Right lobe of liver (tissue), 4 donors: ENCODE results near the gene SLC16A12.

Source experiments
- POLR2A ChIP-seq: fragments of 450-650 bp; IDR thresholded peaks from one replicate; pipeline ENCODE4 v1.6.1; 2017; ENCODE audit warnings: antibody characterized with exemption, mild to moderate bottlenecking
- TF ChIP-seq, protein P1 (sequence below), 4 donors: fragments of 200-600 bp in 3 of 4; fragments of 450-650 bp in 1 of 4; IDR thresholded peaks; one replicate each; pipeline versions ENCODE4 v1.5.1 to v1.8.0; 2016 to 2022; ENCODE audit warnings: antibody characterized with exemption in 4 of 4, mild to moderate bottlenecking in 2 of 4
- donor health status: DM: no; HTN: no; CAD: no.
- donor health status: DM: no; HTN: no; CAD: no.
- donor health status: DM: no; HTN: yes; CAD: no.

DNA sequence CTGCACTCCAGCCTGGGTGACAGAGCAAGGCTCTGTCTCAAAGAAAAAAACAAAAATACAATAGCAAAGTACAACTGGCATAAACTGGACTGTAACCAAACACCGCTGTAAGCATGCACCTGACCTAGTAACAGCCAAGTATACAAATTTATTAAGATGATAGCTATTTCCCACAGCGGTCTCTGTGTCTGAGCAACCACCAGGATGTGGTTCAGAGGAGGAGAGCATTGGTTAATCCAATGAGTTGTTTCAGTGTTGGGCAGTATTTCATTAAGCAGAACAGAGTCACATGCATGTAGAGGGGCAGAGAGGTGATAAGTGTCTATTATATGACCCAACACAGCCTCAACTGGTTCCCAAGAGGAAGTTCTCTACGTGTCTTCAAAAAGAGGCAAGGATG lies 4.0 kb downstream of the SLC16A12 start:
- TF ChIP-seq, protein P1, sequence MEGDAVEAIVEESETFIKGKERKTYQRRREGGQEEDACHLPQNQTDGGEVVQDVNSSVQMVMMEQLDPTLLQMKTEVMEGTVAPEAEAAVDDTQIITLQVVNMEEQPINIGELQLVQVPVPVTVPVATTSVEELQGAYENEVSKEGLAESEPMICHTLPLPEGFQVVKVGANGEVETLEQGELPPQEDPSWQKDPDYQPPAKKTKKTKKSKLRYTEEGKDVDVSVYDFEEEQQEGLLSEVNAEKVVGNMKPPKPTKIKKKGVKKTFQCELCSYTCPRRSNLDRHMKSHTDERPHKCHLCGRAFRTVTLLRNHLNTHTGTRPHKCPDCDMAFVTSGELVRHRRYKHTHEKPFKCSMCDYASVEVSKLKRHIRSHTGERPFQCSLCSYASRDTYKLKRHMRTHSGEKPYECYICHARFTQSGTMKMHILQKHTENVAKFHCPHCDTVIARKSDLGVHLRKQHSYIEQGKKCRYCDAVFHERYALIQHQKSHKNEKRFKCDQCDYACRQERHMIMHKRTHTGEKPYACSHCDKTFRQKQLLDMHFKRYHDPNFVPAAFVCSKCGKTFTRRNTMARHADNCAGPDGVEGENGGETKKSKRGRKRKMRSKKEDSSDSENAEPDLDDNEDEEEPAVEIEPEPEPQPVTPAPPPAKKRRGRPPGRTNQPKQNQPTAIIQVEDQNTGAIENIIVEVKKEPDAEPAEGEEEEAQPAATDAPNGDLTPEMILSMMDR (IDR thresholded peaks at IDR 0.05), result no peak
- TF ChIP-seq POLR2A, result no peak
